Muscle layer of duodenum (tissue), 2 donors: Measurements from ENCODE around the gene ANKRD40CL.

Experiments used
- H3K27ac ChIP-seq: one replicate; pipeline ENCODE4 v1.7.0; 2013; ENCODE audit warnings: mild to moderate bottlenecking, low read length
- H3K27me3 ChIP-seq: one replicate; pipeline ENCODE4 v1.7.0; 2013; ENCODE audit warnings: low read depth, mild to moderate bottlenecking, control low read depth, low read length
- H3K36me3 ChIP-seq, 2 donors: one replicate each; pipeline ENCODE4 v1.7.0; 2013; ENCODE audit warnings: low read length in 2 of 2, control low read depth in 1 of 2, mild to moderate bottlenecking in 1 of 2; ENCODE audit not compliant: insufficient read depth in 2 of 2, control insufficient read depth in 1 of 2
- H3K4me1 ChIP-seq, 2 donors: one replicate each; pipeline ENCODE4 v1.7.0; 2013; ENCODE audit warnings: low read length in 2 of 2, mild to moderate bottlenecking in 2 of 2, control low read depth in 1 of 2, moderate library complexity in 1 of 2; ENCODE audit not compliant: insufficient read depth in 2 of 2, control insufficient read depth in 1 of 2
- H3K4me3 ChIP-seq, 2 donors: one replicate each; pipeline ENCODE4 v1.7.0; 2013; ENCODE audit warnings: low read length in 2 of 2, low read depth in 1 of 2, mild to moderate bottlenecking in 1 of 2
- H3K9me3 ChIP-seq, 2 donors: one replicate each; pipeline ENCODE4 v1.7.0; 2013; ENCODE audit warnings: low read length in 2 of 2, control low read depth in 1 of 2, mild to moderate bottlenecking in 1 of 2; ENCODE audit not compliant: control insufficient read depth in 1 of 2
- donor health status: healthy.

ANKRD40CL gene

GRCh38 chr17:50803676-50804075, 36.4 kb upstream of the ANKRD40CL start:
- no peak overlapping the region for H3K27ac ChIP-seq
- peaks cover 0 to 4% of the 10 kb centered on the region in 2 donors for H3K4me1 ChIP-seq
- H3K36me3 ChIP-seq, result no peaks in the 10 kb centered on the region
- no peak overlapping the region for H3K4me3 ChIP-seq
- H3K27me3 ChIP-seq, result no peaks in the 10 kb centered on the region
- no peaks in the 10 kb centered on the region for H3K9me3 ChIP-seq

- H3K36me3 ChIP-seq, result no peaks in the 10 kb centered on the region
- H3K27ac ChIP-seq, result no peak overlapping the region
- H3K4me1 ChIP-seq, result peaks cover 0 to 4% of the 10 kb centered on the region in 2 donors
- no peak overlapping the region for H3K4me3 ChIP-seq
- H3K9me3 ChIP-seq, result no peaks in the 10 kb centered on the region
- no peaks in the 10 kb centered on the region for H3K27me3 ChIP-seq
Measured at GRCh38 chr17:50802609-50803571, 35.6 kb upstream of the ANKRD40CL start.

GRCh38 chr17:50800196-50800700, 32.9 kb upstream of the ANKRD40CL start:
- H3K4me1 ChIP-seq, result peaks cover 0 to 3% of the 10 kb centered on the region in 2 donors
- H3K27ac ChIP-seq, result no peak overlapping the region
- H3K36me3 ChIP-seq, result no peaks in the 10 kb centered on the region
- no peaks in the 10 kb centered on the region for H3K27me3 ChIP-seq
- no peaks in the 10 kb centered on the region for H3K9me3 ChIP-seq
- H3K4me3 ChIP-seq, result no peak overlapping the region

GRCh38 chr17:50799582-50799981, 32.3 kb upstream of the ANKRD40CL start:
- Histone ChIP-seq H3K4me1 (peaks cover 0 to 3% of the 10 kb centered on the region in 2 donors), H3K27me3 (no peaks in the 10 kb centered on the region), H3K9me3 (no peaks in the 10 kb centered on the region), H3K27ac (no peak overlapping the region), H3K4me3 (no peak overlapping the region), H3K36me3 (no peaks in the 10 kb centered on the region)

GRCh38 chr17:50798424-50799288, 31.3 kb upstream of the ANKRD40CL start:
- no peak overlapping the region for H3K27ac ChIP-seq

GRCh38 chr17:50797135-50797810, 30.0 kb upstream of the ANKRD40CL start:
- no peaks in the 10 kb centered on the region for H3K27me3 ChIP-seq
- H3K4me3 ChIP-seq, result no peak overlapping the region
- no peaks in the 10 kb centered on the region for H3K36me3 ChIP-seq
- peaks cover 0 to 3% of the 10 kb centered on the region in 2 donors for H3K4me1 ChIP-seq
- H3K27ac ChIP-seq, result no peak overlapping the region
- H3K9me3 ChIP-seq, result no peaks in the 10 kb centered on the region

More at GRCh38 chr17:50798424-50799288, 31.3 kb upstream of the ANKRD40CL start:
- no peaks in the 10 kb centered on the region for H3K36me3 ChIP-seq
- no peak overlapping the region for H3K4me3 ChIP-seq
- H3K4me1 ChIP-seq, result peaks cover 0 to 3% of the 10 kb centered on the region in 2 donors
- no peaks in the 10 kb centered on the region for H3K9me3 ChIP-seq
- no peaks in the 10 kb centered on the region for H3K27me3 ChIP-seq

- Histone ChIP-seq H3K4me3 (no peak overlapping the region), H3K27me3 (no peaks in the 10 kb centered on the region), H3K4me1 (peaks cover 0 to 3% of the 10 kb centered on the region in 2 donors), H3K27ac (no peak overlapping the region), H3K36me3 (no peaks in the 10 kb centered on the region), H3K9me3 (no peaks in the 10 kb centered on the region)
Measured at GRCh38 chr17:50794361-50794760, 27.0 kb upstream of the ANKRD40CL start.

- no peaks in the 10 kb centered on the region for H3K9me3 ChIP-seq
- no peak overlapping the region for H3K4me3 ChIP-seq
- H3K27ac ChIP-seq, result no peak overlapping the region
- no peaks in the 10 kb centered on the region for H3K36me3 ChIP-seq
- H3K27me3 ChIP-seq, result no peaks in the 10 kb centered on the region
- H3K4me1 ChIP-seq, result peaks cover 0 to 3% of the 10 kb centered on the region in 2 donors
Measured at GRCh38 chr17:50793007-50793406, 25.7 kb upstream of the ANKRD40CL start.

GRCh38 chr17:50792132-50792531, 24.8 kb upstream of the ANKRD40CL start:
- H3K4me1 ChIP-seq, result peaks cover 0 to 1% of the 10 kb centered on the region in 2 donors
- no peak overlapping the region for H3K4me3 ChIP-seq

GRCh38 chr17:50790618-50791017, 23.3 kb upstream of the ANKRD40CL start:
- no peaks in the 10 kb centered on the region for H3K9me3 ChIP-seq
- no peak overlapping the region for H3K27ac ChIP-seq
- no peaks in the 10 kb centered on the region for H3K36me3 ChIP-seq
- no peaks in the 10 kb centered on the region for H3K27me3 ChIP-seq
- H3K4me1 ChIP-seq, result peaks cover 0 to 12% of the 10 kb centered on the region in 2 donors
- H3K4me3 ChIP-seq, result no peak overlapping the region

More at GRCh38 chr17:50792132-50792531, 24.8 kb upstream of the ANKRD40CL start:
- no peaks in the 10 kb centered on the region for H3K27me3 ChIP-seq
- H3K27ac ChIP-seq, result no peak overlapping the region
- H3K9me3 ChIP-seq, result no peaks in the 10 kb centered on the region
- H3K36me3 ChIP-seq, result no peaks in the 10 kb centered on the region
